ENCODE data around the gene SRCAP. TPM values are rescaled to one million over a fixed set of nuclear protein-coding genes. Genes with fewer than 3 reads are reported as not detected.

Gene SRCAP
- total RNA-seq, 1 experiment from 2014 or later, result 57.4 TPM

GRCh38 chr16:30658731-30659506 lies 40.1 kb upstream of the SRCAP start:
- Mint-ChIP-seq H3K4me1 (ENCODE audit: low read depth, unreplicated experiment) (peaks cover 10% of the 10 kb centered on the region), H3K27me3 (ENCODE audit: insufficient read depth, unreplicated experiment) (no peaks in the 10 kb centered on the region), H3K9me3 (ENCODE audit: unreplicated experiment) (no peaks in the 10 kb centered on the region), H3K4me3 (ENCODE audit: unreplicated experiment) (peak overlapping the region; percentile 90), H3K27ac (ENCODE audit: unreplicated experiment) (peak overlapping the region; percentile 96), H3K36me3 (ENCODE audit: insufficient read depth, unreplicated experiment) (peaks cover 57% of the 10 kb centered on the region)
- no peaks in the 10 kb centered on the region for H3K9me3 ChIP-seq
- TF ChIP-seq CTCF (IDR thresholded peaks at IDR 0.05; ENCODE audit: insufficient read depth in 1 of 2, low read depth in 1 of 2, low read length in 1 of 2, severe bottlenecking in 1 of 2, unreplicated experiment in 1 of 2), result no peak
- CTCF ChIA-PET, result interaction anchor here (0.5 to 2.6 kb wide), 10 partner anchors 8 to 290 kb away, joined by 3 to 9 read pairs (median 4); partner anchors contain the start of genes DCTPP1, ORAI3 and PRR14
- no peaks in the 10 kb centered on the region; the same call in 1 of the 2 replicates for H3K4me1 ChIP-seq
- peak overlapping the region; percentile 49 for H3K4me3 ChIP-seq (ENCODE audit: low read depth, low read length)
- H3K27me3 ChIP-seq (replicated peaks; ENCODE audit: control insufficient read depth, insufficient read depth, low read length), result no peaks in the 10 kb centered on the region
- POLR2A ChIA-PET, result interaction anchor here (0.5 to 1.6 kb wide), 12 partner anchors 8 to 264 kb away, joined by 3 to 9 read pairs (median 4); partner anchors contain the start of genes DCTPP1, PHKG2, PRR14 and ZNF48
- H3K36me3 ChIP-seq (ENCODE audit: control insufficient read depth, insufficient read depth, low read length), result peaks cover 3% of the 10 kb centered on the region; the same call in 1 of the 2 replicates
- intact Hi-C loops (cut with micrococcal nuclease; ENCODE audit: unreplicated experiment), result loop anchor here (1.0 to 10.0 kb wide), 9 partner anchors 9 to 266 kb away; partner anchors contain the start of genes DCTPP1, FBXL19, PHKG2 and PRR14
- DNase-seq, result peak in 1 of 2 experiments; percentile 88
- BruUV-seq (replicated peaks), result TSS peak; percentile 49

GRCh38 chr16:30659507-30660423 lies 39.2 kb upstream of the SRCAP start:
- no peak for TF ChIP-seq CTCF (IDR thresholded peaks at IDR 0.05; ENCODE audit: insufficient read depth in 1 of 2, low read depth in 1 of 2, low read length in 1 of 2, severe bottlenecking in 1 of 2, unreplicated experiment in 1 of 2)
- Mint-ChIP-seq H3K27me3 (ENCODE audit: insufficient read depth, unreplicated experiment) (no peaks in the 10 kb centered on the region), H3K4me3 (ENCODE audit: unreplicated experiment) (peak overlapping the region; percentile 69), H3K4me1 (ENCODE audit: low read depth, unreplicated experiment) (peaks cover 10% of the 10 kb centered on the region), H3K9me3 (ENCODE audit: unreplicated experiment) (no peaks in the 10 kb centered on the region), H3K27ac (ENCODE audit: unreplicated experiment) (peak overlapping the region; percentile 32), H3K36me3 (ENCODE audit: insufficient read depth, unreplicated experiment) (peaks cover 59% of the 10 kb centered on the region)
- H3K36me3 ChIP-seq (ENCODE audit: control insufficient read depth, insufficient read depth, low read length), result peaks cover 4% of the 10 kb centered on the region
- H3K27me3 ChIP-seq (replicated peaks; ENCODE audit: control insufficient read depth, insufficient read depth, low read length), result no peaks in the 10 kb centered on the region
- no TSS peak for BruUV-seq (replicated peaks)
- no peaks in the 10 kb centered on the region for H3K9me3 ChIP-seq
- H3K4me1 ChIP-seq, result no peaks in the 10 kb centered on the region; the same call in 1 of the 2 replicates
- peak overlapping the region; percentile 49 for H3K4me3 ChIP-seq (ENCODE audit: low read depth, low read length)
- POLR2A ChIA-PET, result interaction anchor here (0.6 to 1.6 kb wide), 5 partner anchors 9 to 265 kb away, joined by 3 to 7 read pairs (median 3); partner anchors contain the start of genes PHKG2, PRR14, ZNF48 and ZNF689
- CTCF ChIA-PET, result interaction anchor here (0.5 to 2.6 kb wide), 6 partner anchors 9 to 230 kb away, joined by 3 to 9 read pairs (median 5); partner anchors contain the start of genes DCTPP1 and PRR14
- intact Hi-C loops (cut with micrococcal nuclease; ENCODE audit: unreplicated experiment), result loop anchor here (10.0 kb wide), 3 partner anchors 85 to 265 kb away; partner anchors contain the start of genes FBXL19, PHKG2 and ZNF768
- DNase-seq, result peak in 1 of 2 experiments; percentile 34

Data from Caco-2 (cell line).